ENCODE results near the gene SCYGR8. TPM values are rescaled to one million over a fixed set of nuclear protein-coding genes. Genes with fewer than 3 reads are reported as not detected.
A peak's percentile ranks its signal among the peaks of the same experiment; 100 is the strongest.

The SCYGR8 gene
- total RNA-seq, 2 donors from 2014 or later, result not detected

- H3K4me3 ChIP-seq, result no peak overlapping the region
- H3K27ac ChIP-seq, result peak overlapping the region; percentile 44
- intact Hi-C loops (cut with DNase I), result no loop called here
Measured at GRCh38 chr2:227782804-227783203, 37.1 kb downstream of the SCYGR8 start.

DNA sequence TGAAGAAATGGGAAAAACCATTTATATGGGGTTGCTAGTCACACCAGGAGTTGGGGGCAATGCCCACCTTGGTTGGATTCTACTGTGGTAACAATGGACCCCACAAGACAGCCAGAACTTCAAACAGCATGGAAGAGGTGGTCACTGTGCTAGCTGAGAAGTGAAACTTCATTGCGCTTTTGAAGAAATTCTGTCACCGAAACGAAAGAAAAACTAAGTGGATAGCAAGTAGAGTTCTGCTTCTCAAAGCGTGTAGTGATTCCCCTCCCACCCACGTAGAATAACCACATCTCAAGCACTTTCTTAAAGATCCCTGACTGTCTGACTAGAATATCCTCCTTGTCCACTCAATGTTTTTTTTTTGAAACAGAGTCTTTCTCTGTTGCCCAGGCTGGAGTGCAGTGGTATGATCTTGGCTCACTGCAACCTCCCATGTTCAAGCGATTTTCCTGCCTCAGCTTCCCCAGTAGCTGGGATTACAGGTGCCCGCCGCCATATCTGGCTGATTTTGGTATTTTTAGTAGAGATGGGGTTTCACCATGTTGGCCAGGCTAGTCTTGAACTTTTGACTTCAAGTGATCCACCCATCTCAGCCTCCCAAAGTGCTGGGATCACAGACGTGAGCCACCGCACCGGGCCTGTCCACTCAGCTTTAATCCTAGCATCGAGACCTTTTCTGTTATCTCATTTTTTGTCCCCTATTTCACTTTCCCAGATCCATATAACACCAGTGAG lies 37.9 kb downstream of the SCYGR8 start:
- Histone ChIP-seq H3K27ac (peak overlapping the region; percentile 44), H3K9me3 (no peaks in the 10 kb centered on the region), H3K27me3 (no peaks in the 10 kb centered on the region), H3K9ac (ENCODE audit: low read depth in 2 of 2, low read length in 2 of 2) (no peak overlapping the region), H3K4me1 (no peaks in the 10 kb centered on the region), H3K4me3 (no peak overlapping the region), H3K36me3 (no peaks in the 10 kb centered on the region)
- intact Hi-C loops (cut with DNase I), result no loop called here
- no peak for DNase-seq
- no peak for TF ChIP-seq CTCF (IDR thresholded peaks at IDR 0.05)

More at GRCh38 chr2:227782804-227783203, 37.1 kb downstream of the SCYGR8 start:
- H3K9me3 ChIP-seq, result no peaks in the 10 kb centered on the region
- TF ChIP-seq CTCF (IDR thresholded peaks at IDR 0.05), result no peak
- DNase-seq, result no peak
- H3K36me3 ChIP-seq, result no peaks in the 10 kb centered on the region
- H3K9ac ChIP-seq (ENCODE audit: low read depth in 2 of 2, low read length in 2 of 2), result no peak overlapping the region
- H3K4me1 ChIP-seq, result no peaks in the 10 kb centered on the region
- H3K27me3 ChIP-seq, result no peaks in the 10 kb centered on the region

DNA sequence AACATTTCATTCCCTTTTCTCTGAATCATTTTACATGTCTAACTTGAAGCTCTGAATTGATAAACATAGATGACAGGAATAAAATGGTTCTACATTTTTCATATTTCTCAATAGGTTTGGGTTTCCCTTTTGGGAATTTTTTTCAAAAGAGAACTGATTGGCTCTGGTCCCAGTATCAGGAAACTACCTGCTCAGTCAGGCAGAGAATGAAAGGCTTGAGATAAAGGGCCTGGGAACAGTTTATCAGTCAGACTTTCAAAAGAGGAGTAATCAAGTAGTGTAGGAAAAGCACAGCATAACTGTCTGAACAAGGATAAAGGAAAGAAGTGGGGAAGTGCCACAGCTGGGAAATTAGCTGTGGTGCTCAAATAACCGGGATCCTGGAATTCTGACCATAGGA lies 39.6 kb downstream of the SCYGR8 start:
- H3K9ac ChIP-seq (ENCODE audit: low read depth in 2 of 2, low read length in 2 of 2), result no peak overlapping the region
- H3K27me3 ChIP-seq, result no peaks in the 10 kb centered on the region
- H3K4me3 ChIP-seq, result no peak overlapping the region
- no peaks in the 10 kb centered on the region for H3K4me1 ChIP-seq
- TF ChIP-seq CTCF (IDR thresholded peaks at IDR 0.05), result no peak
- H3K9me3 ChIP-seq, result no peaks in the 10 kb centered on the region
- intact Hi-C loops (cut with DNase I), result no loop called here
- no peaks in the 10 kb centered on the region for H3K36me3 ChIP-seq
- no peak overlapping the region for H3K27ac ChIP-seq
- no peak for DNase-seq

DNA sequence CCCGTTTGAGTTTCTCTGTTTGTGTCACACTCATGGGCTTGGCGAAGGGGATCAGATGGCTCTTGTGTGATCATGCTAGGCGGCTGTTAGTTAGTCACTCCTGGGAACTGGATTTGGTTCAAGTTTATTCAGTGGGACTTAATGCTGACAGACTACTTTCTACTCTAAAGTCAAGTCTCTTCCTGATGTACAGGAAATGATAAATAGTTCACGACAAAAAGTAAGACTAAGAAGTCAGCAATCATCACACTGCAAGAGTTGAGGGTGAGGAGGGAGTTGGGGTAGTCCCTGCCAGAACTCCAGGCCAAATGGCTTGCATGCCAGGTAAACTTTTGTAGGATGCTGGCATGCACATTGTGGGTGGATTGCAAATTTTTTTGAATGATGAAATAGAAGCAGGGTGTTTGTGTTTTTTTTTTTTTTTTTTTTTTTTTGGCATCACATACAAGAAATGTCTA lies 42.9 kb downstream of the SCYGR8 start:
- DNase-seq, result no peak
- Histone ChIP-seq H3K27ac (no peak overlapping the region), H3K9me3 (no peaks in the 10 kb centered on the region), H3K4me1 (no peaks in the 10 kb centered on the region), H3K4me3 (no peak overlapping the region), H3K27me3 (no peaks in the 10 kb centered on the region), H3K9ac (ENCODE audit: low read depth in 2 of 2, low read length in 2 of 2) (no peak overlapping the region), H3K36me3 (no peaks in the 10 kb centered on the region)
- intact Hi-C loops (cut with DNase I), result no loop called here
- TF ChIP-seq CTCF (IDR thresholded peaks at IDR 0.05), result no peak

- Histone ChIP-seq H3K4me1 (no peaks in the 10 kb centered on the region), H3K36me3 (no peaks in the 10 kb centered on the region), H3K9ac (ENCODE audit: low read depth in 2 of 2, low read length in 2 of 2) (no peak overlapping the region), H3K27ac (no peak overlapping the region), H3K4me3 (no peak overlapping the region), H3K27me3 (no peaks in the 10 kb centered on the region), H3K9me3 (no peaks in the 10 kb centered on the region)
- TF ChIP-seq CTCF (IDR thresholded peaks at IDR 0.05), result no peak
- intact Hi-C loops (cut with DNase I), result no loop called here
- DNase-seq, result no peak
Measured at GRCh38 chr2:227789803-227790202, 44.1 kb downstream of the SCYGR8 start.
